Germinal center (tissue), 1 donor: ENCODE measurements around the gene CCPG1.

Experiments
- DNase-seq: peaks from one replicate; pipeline ENCODE4 v3.0.0; 2012; ENCODE audit warnings: mixed read lengths, low spot score

CCPG1 gene

GRCh38 chr15:55381595-55381994, 26.6 kb downstream of the CCPG1 start:
- DNase-seq = no peak

GRCh38 chr15:55379095-55379494, 29.1 kb downstream of the CCPG1 start:
- no peak for DNase-seq

GRCh38 chr15:55372701-55373440, 35.3 kb downstream of the CCPG1 start:
- peak; percentile 6 for DNase-seq

- DNase-seq = no peak
Observed at GRCh38 chr15:55366981-55367380, 41.2 kb downstream of the CCPG1 start.

- DNase-seq = no peak
Observed at GRCh38 chr15:55362641-55363040, 45.5 kb downstream of the CCPG1 start.

- no peak for DNase-seq
Observed at GRCh38 chr15:55361048-55361447, 47.1 kb downstream of the CCPG1 start.

- no peak for DNase-seq
Observed at GRCh38 chr15:55360256-55360655, 47.9 kb downstream of the CCPG1 start.

- no peak for DNase-seq
Observed at GRCh38 chr15:55358471-55358870, 49.7 kb downstream of the CCPG1 start.

- DNase-seq = no peak
Observed at GRCh38 chr15:55357774-55358173, 50.4 kb downstream of the CCPG1 start.

GRCh38 chr15:55356985-55357585, 51.1 kb downstream of the CCPG1 start:
- DNase-seq = no peak

GRCh38 chr15:55353025-55353424, 55.1 kb downstream of the CCPG1 start:
- DNase-seq = no peak

GRCh38 chr15:55349282-55349681, 58.9 kb downstream of the CCPG1 start:
- DNase-seq = no peak

GRCh38 chr15:55348281-55348778, 59.8 kb downstream of the CCPG1 start:
- DNase-seq = no peak

- no peak for DNase-seq
Observed at GRCh38 chr15:55344206-55344605, 64.0 kb downstream of the CCPG1 start.

GRCh38 chr15:55343168-55343567, 65.0 kb downstream of the CCPG1 start:
- DNase-seq = no peak

GRCh38 chr15:55337160-55337559, 71.0 kb downstream of the CCPG1 start:
- DNase-seq = no peak

- no peak for DNase-seq
Observed at GRCh38 chr15:55334997-55335396, 73.2 kb downstream of the CCPG1 start.

GRCh38 chr15:55334371-55334770, 73.8 kb downstream of the CCPG1 start:
- DNase-seq = no peak

GRCh38 chr15:55327387-55327786, 80.8 kb downstream of the CCPG1 start:
- DNase-seq = no peak

GRCh38 chr15:55322467-55322866, 85.7 kb downstream of the CCPG1 start:
- DNase-seq = no peak

- DNase-seq = no peak
Observed at GRCh38 chr15:55320963-55321362, 87.2 kb downstream of the CCPG1 start.

- DNase-seq = no peak
Observed at GRCh38 chr15:55320238-55320550, 88.0 kb downstream of the CCPG1 start.

- DNase-seq = no peak
Observed at GRCh38 chr15:55319537-55320237, 88.5 kb downstream of the CCPG1 start.
